ENCODE data around the gene ZCCHC2. TPM values are rescaled to one million over a fixed set of nuclear protein-coding genes. Genes with fewer than 3 reads are reported as not detected.

The ZCCHC2 gene
- total and polyA plus RNA-seq, 4 donors, result 15.2 to 15.5 (median 15.4) TPM

GRCh38 chr18:62550746-62551145 is 27.9 kb downstream of the ZCCHC2 start:
- H3K27ac ChIP-seq (ENCODE audit: low read depth, low read length), result no peak overlapping the region
- H3K36me3 ChIP-seq (ENCODE audit: control insufficient read depth, insufficient read depth, low read length), result peaks cover 33% of the 10 kb centered on the region
- 85% methylated on average over 4 of the region's 9 CpGs for WGBS (ENCODE audit: insufficient coverage)
- no peak for DNase-seq (ENCODE audit: low read depth in 4 of 6, low spot score in 6 of 6)
- H3K9me3 ChIP-seq (ENCODE audit: control insufficient read depth, insufficient read depth, low read length), result no peaks in the 10 kb centered on the region
- H3K4me3 ChIP-seq (ENCODE audit: low read depth, low read length), result no peak overlapping the region
- no peaks in the 10 kb centered on the region for H3K27me3 ChIP-seq (ENCODE audit: control insufficient read depth, insufficient read depth, low read length)
- H3K4me1 ChIP-seq (ENCODE audit: control insufficient read depth, insufficient read depth, low read length), result no peaks in the 10 kb centered on the region

- Histone ChIP-seq H3K9me3 (ENCODE audit: control insufficient read depth, insufficient read depth, low read length) (no peaks in the 10 kb centered on the region), H3K27ac (ENCODE audit: low read depth, low read length) (no peak overlapping the region), H3K4me3 (ENCODE audit: low read depth, low read length) (no peak overlapping the region), H3K4me1 (ENCODE audit: control insufficient read depth, insufficient read depth, low read length) (no peaks in the 10 kb centered on the region), H3K36me3 (ENCODE audit: control insufficient read depth, insufficient read depth, low read length) (peaks cover 30% of the 10 kb centered on the region), H3K27me3 (ENCODE audit: control insufficient read depth, insufficient read depth, low read length) (no peaks in the 10 kb centered on the region)
- 95% methylated on average over 3 of the region's 4 CpGs for WGBS (ENCODE audit: insufficient coverage)
- DNase-seq (ENCODE audit: low read depth in 4 of 6, low spot score in 6 of 6), result no peak
These were observed 29.2 kb downstream of the ZCCHC2 start for GRCh38 chr18:62551972-62552513.

GRCh38 chr18:62554061-62554815 is 31.4 kb downstream of the ZCCHC2 start:
- H3K4me3 ChIP-seq (ENCODE audit: low read depth, low read length), result no peak overlapping the region

GRCh38 chr18:62555135-62555534 is 32.3 kb downstream of the ZCCHC2 start:
- Histone ChIP-seq H3K36me3 (ENCODE audit: control insufficient read depth, insufficient read depth, low read length) (peaks cover 20% of the 10 kb centered on the region), H3K27ac (ENCODE audit: low read depth, low read length) (no peak overlapping the region), H3K27me3 (ENCODE audit: control insufficient read depth, insufficient read depth, low read length) (no peaks in the 10 kb centered on the region), H3K4me3 (ENCODE audit: low read depth, low read length) (no peak overlapping the region), H3K9me3 (ENCODE audit: control insufficient read depth, insufficient read depth, low read length) (no peaks in the 10 kb centered on the region), H3K4me1 (ENCODE audit: control insufficient read depth, insufficient read depth, low read length) (no peaks in the 10 kb centered on the region)
- 100% methylated on average over 1 of the region's 3 CpGs for WGBS (ENCODE audit: insufficient coverage)
- DNase-seq (ENCODE audit: low read depth in 4 of 6, low spot score in 6 of 6), result no peak

More at GRCh38 chr18:62554061-62554815, 31.4 kb downstream of the ZCCHC2 start:
- H3K36me3 ChIP-seq (ENCODE audit: control insufficient read depth, insufficient read depth, low read length), result peaks cover 20% of the 10 kb centered on the region
- H3K27ac ChIP-seq (ENCODE audit: low read depth, low read length), result no peak overlapping the region
- WGBS (ENCODE audit: insufficient coverage), result 90% methylated on average over 3 of the region's 6 CpGs
- DNase-seq (ENCODE audit: low read depth in 4 of 6, low spot score in 6 of 6), result no peak
- no peaks in the 10 kb centered on the region for H3K27me3 ChIP-seq (ENCODE audit: control insufficient read depth, insufficient read depth, low read length)
- H3K4me1 ChIP-seq (ENCODE audit: control insufficient read depth, insufficient read depth, low read length), result no peaks in the 10 kb centered on the region
- no peaks in the 10 kb centered on the region for H3K9me3 ChIP-seq (ENCODE audit: control insufficient read depth, insufficient read depth, low read length)

- DNase-seq (ENCODE audit: low read depth in 4 of 6, low spot score in 6 of 6), result no peak
- H3K27ac ChIP-seq (ENCODE audit: low read depth, low read length), result no peak overlapping the region
- peaks cover 14% of the 10 kb centered on the region for H3K36me3 ChIP-seq (ENCODE audit: control insufficient read depth, insufficient read depth, low read length)
- no peaks in the 10 kb centered on the region for H3K9me3 ChIP-seq (ENCODE audit: control insufficient read depth, insufficient read depth, low read length)
- no peaks in the 10 kb centered on the region for H3K4me1 ChIP-seq (ENCODE audit: control insufficient read depth, insufficient read depth, low read length)
- no peak overlapping the region for H3K4me3 ChIP-seq (ENCODE audit: low read depth, low read length)
- H3K27me3 ChIP-seq (ENCODE audit: control insufficient read depth, insufficient read depth, low read length), result no peaks in the 10 kb centered on the region
- 46% methylated on average over 4 of the region's 4 CpGs for WGBS (ENCODE audit: insufficient coverage)
These were observed 33.6 kb downstream of the ZCCHC2 start for GRCh38 chr18:62556397-62556796.

- no peak for DNase-seq (ENCODE audit: low read depth in 4 of 6, low spot score in 6 of 6)
- no peak overlapping the region for H3K4me3 ChIP-seq (ENCODE audit: low read depth, low read length)
- peaks cover 8% of the 10 kb centered on the region for H3K36me3 ChIP-seq (ENCODE audit: control insufficient read depth, insufficient read depth, low read length)
- H3K9me3 ChIP-seq (ENCODE audit: control insufficient read depth, insufficient read depth, low read length), result no peaks in the 10 kb centered on the region
- no peaks in the 10 kb centered on the region for H3K27me3 ChIP-seq (ENCODE audit: control insufficient read depth, insufficient read depth, low read length)
- H3K27ac ChIP-seq (ENCODE audit: low read depth, low read length), result no peak overlapping the region
- no peaks in the 10 kb centered on the region for H3K4me1 ChIP-seq (ENCODE audit: control insufficient read depth, insufficient read depth, low read length)
- 97% methylated on average over 4 of the region's 6 CpGs for WGBS (ENCODE audit: insufficient coverage)
These were observed 35.3 kb downstream of the ZCCHC2 start for GRCh38 chr18:62558015-62558663.

- Histone ChIP-seq H3K36me3 (ENCODE audit: control insufficient read depth, insufficient read depth, low read length) (peaks cover 13% of the 10 kb centered on the region), H3K4me3 (ENCODE audit: low read depth, low read length) (no peak overlapping the region)
- WGBS (ENCODE audit: insufficient coverage), result no CpG with 5 or more reads among the region's 3 CpGs
These were observed 41.2 kb downstream of the ZCCHC2 start for GRCh38 chr18:62564044-62564443.

GRCh38 chr18:62566199-62566598 is 43.4 kb downstream of the ZCCHC2 start:
- no peaks in the 10 kb centered on the region for H3K27me3 ChIP-seq (ENCODE audit: control insufficient read depth, insufficient read depth, low read length)
- H3K36me3 ChIP-seq (ENCODE audit: control insufficient read depth, insufficient read depth, low read length), result peaks cover 12% of the 10 kb centered on the region
- no peak overlapping the region for H3K27ac ChIP-seq (ENCODE audit: low read depth, low read length)
- no peaks in the 10 kb centered on the region for H3K4me1 ChIP-seq (ENCODE audit: control insufficient read depth, insufficient read depth, low read length)
- WGBS (ENCODE audit: insufficient coverage), result 82% methylated on average over 1 of the region's 5 CpGs
- H3K4me3 ChIP-seq (ENCODE audit: low read depth, low read length), result no peak overlapping the region
- DNase-seq (ENCODE audit: low read depth in 4 of 6, low spot score in 6 of 6), result peak in 2 of 6 donors; percentile 28 to 37
- H3K9me3 ChIP-seq (ENCODE audit: control insufficient read depth, insufficient read depth, low read length), result no peaks in the 10 kb centered on the region

More at GRCh38 chr18:62564044-62564443, 41.2 kb downstream of the ZCCHC2 start:
- Histone ChIP-seq H3K9me3 (ENCODE audit: control insufficient read depth, insufficient read depth, low read length) (no peaks in the 10 kb centered on the region), H3K4me1 (ENCODE audit: control insufficient read depth, insufficient read depth, low read length) (no peaks in the 10 kb centered on the region), H3K27me3 (ENCODE audit: control insufficient read depth, insufficient read depth, low read length) (no peaks in the 10 kb centered on the region), H3K27ac (ENCODE audit: low read depth, low read length) (no peak overlapping the region)
- DNase-seq (ENCODE audit: low read depth in 4 of 6, low spot score in 6 of 6), result no peak

- peaks cover 8% of the 10 kb centered on the region for H3K36me3 ChIP-seq (ENCODE audit: control insufficient read depth, insufficient read depth, low read length)
- no CpG with 5 or more reads among the region's 4 CpGs for WGBS (ENCODE audit: insufficient coverage)
These were observed 44.0 kb downstream of the ZCCHC2 start for GRCh38 chr18:62566818-62567217.

More at GRCh38 chr18:62566818-62567217, 44.0 kb downstream of the ZCCHC2 start:
- Histone ChIP-seq H3K27me3 (ENCODE audit: control insufficient read depth, insufficient read depth, low read length) (no peaks in the 10 kb centered on the region), H3K4me3 (ENCODE audit: low read depth, low read length) (no peak overlapping the region), H3K4me1 (ENCODE audit: control insufficient read depth, insufficient read depth, low read length) (no peaks in the 10 kb centered on the region), H3K27ac (ENCODE audit: low read depth, low read length) (no peak overlapping the region), H3K9me3 (ENCODE audit: control insufficient read depth, insufficient read depth, low read length) (no peaks in the 10 kb centered on the region)
- no peak for DNase-seq (ENCODE audit: low read depth in 4 of 6, low spot score in 6 of 6)

All from spinal cord (tissue), 10 donors.